Measurements from ENCODE around the gene PDE4D.
"Not testable (repeated sequence)": the region's sequence is repeated elsewhere in the genome, so short reads cannot be mapped to it uniquely, and the experiment has no call there.

PDE4D gene

DNA sequence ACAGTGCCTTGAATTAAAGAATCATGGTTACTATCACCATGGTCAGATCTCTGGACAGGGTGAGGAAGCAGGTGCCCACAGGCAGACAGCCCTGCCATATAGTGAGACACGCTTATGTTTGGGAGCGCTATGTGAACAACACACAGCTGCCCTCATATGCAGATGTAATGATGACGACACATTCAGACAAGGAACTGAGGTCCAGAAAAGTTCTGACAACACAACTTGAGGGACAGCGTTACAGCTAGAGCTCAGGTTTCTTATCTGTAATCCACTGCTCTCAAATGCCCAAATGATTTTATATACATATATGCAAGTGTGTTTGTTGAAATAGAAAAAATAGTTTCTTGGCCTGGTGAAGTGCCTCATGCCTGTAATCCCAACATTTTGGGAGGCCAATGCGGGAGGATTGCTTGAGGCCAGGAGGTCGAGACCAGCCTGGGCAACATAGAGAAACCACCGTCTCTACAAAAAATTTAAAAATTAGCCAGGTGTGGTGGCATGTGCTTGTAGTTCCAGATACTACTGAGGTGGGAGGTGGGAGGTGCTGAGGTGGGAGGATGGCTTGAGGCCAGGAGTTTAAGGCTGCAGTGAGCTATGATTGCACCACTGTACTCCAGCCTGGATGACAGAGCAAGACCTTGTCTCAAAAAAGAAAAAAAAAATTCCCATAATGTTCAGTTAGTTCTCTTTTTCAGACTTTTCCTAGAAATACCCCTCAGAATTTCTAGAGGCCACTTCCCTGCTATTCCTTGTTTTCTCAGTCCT is 887.4 kb downstream of the PDE4D start:
- DNase-seq (ENCODE audit: low read depth in 2 of 2), result no peak

DNA sequence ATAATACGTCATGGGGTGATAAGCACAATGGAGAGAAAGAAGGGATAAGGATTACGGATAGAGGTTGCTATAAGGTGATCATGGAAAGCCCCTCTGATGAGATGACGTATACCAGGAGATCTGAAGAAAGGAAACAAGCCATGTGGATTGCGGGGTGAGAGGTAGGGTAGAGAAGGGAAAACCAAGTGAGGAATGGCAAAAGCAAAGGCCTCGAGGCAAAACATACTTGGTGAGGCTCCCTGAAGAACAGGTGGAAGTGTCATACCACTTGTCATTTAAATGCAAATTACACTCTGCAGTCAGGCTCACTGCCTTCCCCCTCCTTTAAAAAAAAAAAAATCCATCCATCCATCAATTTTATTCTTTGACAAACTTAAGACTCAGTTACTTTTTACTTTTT is 889.9 kb downstream of the PDE4D start:
- no peak for DNase-seq (ENCODE audit: low read depth in 2 of 2)

DNA sequence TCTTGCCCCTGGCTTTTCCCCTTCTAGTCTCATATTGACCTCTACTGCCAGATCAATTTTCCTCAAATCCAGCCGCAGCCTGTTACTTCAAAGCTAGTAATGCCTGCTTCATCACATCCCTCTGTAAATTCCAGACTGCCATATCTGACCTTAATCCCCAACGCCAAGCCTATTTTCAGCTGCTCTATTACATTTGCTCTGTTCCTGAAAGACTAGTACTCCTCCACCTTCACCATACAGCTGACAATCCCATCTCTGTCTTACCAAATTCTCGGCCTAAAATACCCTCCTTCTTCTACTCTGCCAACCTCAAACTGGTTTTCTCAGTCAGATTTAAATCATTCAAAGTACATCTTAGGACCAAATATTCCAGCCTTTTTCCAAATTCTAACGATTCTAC is 890.4 kb downstream of the PDE4D start:
- no peak for DNase-seq (ENCODE audit: low read depth in 2 of 2)

DNA sequence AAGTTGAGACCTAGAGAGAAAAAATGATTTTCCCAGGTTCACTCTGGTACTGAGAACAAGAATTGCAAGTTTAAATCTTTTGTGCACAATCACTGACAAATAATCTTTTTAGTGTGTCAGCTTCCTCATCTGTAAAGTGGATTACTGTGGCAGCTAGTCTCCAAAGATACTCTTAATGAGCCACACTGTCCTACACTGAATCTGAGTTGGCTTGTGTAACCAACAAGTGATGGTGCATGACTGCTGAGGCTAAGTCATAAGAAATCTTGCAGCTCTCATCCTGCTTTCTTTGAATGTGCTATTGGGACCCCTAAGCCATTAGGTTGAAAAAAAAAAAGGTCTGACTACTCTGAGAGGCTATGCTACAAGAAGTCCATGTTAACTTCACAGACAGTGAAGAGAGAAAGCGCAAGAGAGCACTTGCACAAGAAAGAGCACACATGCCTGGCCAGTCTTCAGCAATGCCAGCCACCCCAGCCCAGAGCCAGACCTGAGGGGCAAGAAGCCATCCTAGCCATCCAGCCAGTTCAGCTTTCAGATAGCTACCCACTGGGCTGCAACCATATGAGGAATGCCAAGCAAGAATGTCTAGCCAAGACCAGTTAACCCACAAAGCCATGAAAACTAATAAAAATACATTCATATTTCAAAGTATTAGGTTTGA is 891.2 kb downstream of the PDE4D start:
- DNase-seq (ENCODE audit: low read depth in 2 of 2), result no peak

DNA sequence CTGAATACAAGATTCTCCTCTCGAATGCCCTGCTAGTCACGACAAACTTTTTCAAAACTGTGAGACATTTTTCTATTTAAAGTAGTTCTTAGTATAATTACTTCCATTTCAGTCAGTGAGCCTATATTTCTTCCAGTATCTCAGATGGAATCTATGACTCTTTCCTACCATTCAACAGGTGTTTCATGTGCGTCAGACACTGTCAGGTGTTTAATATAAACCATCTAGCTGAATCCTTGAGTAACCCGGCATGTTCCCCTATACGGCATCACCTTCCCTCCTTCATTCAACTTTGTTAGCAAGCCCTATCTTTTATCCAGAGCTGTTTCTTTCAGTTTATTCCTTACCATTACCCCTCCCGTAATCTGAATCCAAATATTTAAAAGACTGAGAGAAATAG is 891.8 kb downstream of the PDE4D start:
- DNase-seq (ENCODE audit: low read depth in 2 of 2), result no peak

DNA sequence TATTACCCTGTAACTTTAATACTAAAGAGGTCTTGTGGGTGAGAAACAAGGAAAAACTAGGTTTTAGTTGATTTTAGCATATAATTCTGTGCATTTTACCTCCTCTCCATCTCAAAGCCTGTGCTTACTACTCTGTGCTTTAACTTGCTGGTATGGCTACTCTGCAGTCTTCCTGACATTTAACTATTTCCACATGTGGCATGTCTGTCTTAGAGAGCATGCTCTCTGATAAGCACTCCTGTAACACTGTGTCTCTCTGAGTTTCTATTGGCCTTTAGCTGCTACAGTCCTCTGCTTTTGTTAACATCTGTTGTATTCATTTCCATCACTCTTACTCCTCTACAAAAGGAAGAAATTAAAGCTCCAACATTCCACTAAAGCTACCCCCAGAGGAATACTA is 892.4 kb downstream of the PDE4D start:
- DNase-seq (ENCODE audit: low read depth in 2 of 2), result no peak

DNA sequence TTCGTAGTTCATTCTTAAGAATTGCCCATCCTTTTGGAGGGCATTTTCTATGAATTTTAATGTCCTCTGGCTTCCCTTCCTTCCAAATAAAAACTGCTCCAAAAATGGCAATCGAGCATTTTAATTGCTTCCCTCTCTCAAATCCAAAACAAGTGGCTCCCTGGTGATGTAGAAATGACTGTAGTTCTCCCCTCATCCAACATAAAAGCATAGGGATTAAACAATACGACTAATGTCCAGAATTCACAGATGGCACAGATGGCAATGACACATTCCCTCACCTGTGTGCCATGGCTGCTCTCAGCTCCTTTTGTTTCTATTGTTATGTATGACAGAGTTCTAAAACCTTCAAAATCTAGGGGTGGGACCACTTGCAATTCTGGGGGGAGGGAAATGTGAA is 893.3 kb downstream of the PDE4D start:
- DNase-seq (ENCODE audit: low read depth in 2 of 2), result no peak

DNA sequence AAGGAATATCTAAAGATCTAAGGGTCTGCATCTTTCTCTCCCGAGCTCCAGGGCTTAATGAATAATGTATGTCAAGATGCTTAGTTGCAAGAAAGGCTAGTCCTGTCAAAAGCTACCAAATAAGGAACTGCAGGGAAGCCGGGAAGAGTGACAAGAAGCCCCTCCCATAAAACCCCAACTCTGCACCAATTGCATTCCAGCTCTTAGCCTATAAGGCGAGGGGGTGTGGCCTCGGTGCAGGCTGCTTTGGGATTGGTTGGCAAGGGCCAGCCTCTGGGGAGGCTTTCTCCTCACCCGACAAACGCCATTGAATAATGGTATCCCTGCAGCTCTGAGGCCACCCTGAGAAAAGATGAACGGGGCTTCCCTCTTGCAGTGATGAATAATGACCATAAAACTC is 893.7 kb downstream of the PDE4D start:
- DNase-seq (ENCODE audit: low read depth in 2 of 2), result no peak

DNA sequence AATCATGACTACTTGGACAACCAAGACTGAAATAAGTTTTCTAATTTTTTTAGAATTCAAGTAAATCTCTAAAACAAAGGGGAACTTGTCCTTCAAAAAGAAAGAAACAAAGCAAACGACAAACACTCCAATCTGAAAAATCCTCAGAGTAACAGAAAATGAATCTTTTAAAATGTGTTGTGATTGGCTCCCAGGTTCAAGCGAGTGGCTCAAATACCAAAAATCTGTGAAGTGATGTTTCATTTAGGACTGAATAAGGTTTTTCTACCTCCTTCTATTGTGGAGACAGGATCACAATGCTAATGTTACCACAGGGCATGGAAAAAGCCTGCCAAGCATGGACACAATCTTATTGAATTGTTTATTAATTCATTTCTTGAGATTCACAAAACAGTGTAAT is 895.0 kb downstream of the PDE4D start:
- no peak for DNase-seq (ENCODE audit: low read depth in 2 of 2)

DNA sequence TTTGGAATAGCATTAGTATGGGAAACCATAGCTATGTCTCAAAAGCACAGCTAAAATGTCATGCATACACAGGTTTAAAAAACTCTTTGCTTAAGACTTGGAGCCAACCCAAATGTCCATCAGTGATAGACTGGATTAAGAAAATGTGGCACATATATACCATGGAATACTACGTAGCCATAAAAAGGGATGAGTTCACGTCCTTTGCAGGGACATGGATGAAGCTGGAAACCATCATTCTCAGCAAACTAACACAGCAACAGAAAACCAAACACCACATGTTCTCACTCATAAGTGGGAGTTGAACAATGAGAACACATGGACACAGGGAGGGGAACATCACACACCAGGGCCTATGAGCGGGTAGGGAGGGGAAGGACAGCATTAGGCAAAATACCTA is 897.7 kb downstream of the PDE4D start:
- not testable (repeated sequence) for DNase-seq (ENCODE audit: low read depth in 2 of 2)

DNA sequence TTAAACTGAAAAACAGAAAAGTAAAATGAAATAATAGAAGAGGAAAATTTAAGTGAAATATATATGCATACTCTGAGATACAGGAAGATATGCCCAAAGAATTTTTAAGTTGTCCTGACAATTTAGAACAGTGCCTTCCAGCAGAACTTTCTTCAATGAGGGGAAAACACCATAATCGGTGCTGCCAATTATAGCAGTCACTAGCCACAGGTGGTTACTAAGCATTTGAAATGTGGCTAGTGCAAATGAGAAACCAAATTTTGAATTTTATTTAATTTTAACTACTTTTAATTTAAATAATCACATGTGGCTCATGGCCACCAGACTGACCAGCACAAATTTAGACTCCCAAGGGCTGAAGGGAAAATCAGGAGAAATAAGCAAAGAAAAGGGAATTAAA is 900.1 kb downstream of the PDE4D start:
- DNase-seq (ENCODE audit: low read depth in 2 of 2), result no peak

DNA sequence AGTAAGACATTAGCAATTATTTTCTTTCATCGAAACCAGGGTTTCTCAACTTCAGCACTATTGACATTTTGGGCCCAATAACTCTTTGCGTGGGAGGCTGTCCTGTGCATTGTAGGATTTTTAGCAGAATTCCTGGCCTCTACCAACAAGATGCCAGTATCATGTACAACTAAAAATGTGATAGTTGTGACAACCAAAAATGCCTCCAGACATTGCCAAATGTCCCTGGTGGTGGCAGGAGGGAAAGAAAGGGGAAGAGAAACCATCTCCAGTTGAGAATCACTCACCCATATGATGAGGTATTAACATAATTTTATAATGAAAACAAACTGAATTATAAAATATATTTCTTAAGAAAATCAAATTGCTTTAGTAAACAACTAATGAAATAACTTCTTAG is 904.6 kb downstream of the PDE4D start:
- no peak for DNase-seq (ENCODE audit: low read depth in 2 of 2)

DNA sequence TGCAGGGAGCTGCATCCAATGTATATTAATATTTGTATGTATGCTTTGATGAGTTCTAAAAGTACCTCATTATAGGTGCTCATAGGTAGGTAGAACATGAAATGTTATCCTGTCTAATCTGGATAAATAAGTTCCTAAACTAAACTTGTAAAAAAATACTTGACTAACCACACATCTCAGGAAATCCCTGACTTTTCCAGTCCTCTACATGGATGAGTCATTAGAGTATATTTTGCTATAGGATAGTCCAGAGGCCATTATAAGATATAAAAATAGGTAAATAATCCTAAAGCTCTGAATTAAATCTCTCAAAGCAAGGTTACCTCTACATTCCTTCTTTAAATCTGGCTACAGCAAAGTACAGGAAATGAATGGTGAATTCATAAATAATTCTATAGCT is 906.3 kb downstream of the PDE4D start:
- no peak for DNase-seq (ENCODE audit: low read depth in 2 of 2)

DNA sequence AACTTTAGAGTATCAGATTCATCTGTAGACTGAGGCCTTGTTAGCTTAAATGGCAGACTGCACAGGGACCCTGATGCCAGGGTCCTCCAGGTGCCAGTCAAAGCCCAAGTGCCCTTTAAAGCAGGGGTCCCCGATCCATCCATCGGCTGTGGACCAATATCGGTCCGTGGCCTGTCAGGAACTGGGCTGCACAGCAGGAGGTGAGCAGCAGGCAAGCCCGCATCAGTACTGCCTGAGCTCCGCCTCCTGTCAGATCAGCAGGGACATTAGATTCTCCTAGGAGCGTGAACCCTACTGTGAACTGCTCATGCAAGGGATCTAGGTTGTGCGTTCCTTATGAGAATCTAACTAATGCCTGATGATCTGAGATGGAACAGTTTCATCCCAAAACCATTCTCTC is 907.2 kb downstream of the PDE4D start:
- DNase-seq (ENCODE audit: low read depth in 2 of 2), result no peak

DNA sequence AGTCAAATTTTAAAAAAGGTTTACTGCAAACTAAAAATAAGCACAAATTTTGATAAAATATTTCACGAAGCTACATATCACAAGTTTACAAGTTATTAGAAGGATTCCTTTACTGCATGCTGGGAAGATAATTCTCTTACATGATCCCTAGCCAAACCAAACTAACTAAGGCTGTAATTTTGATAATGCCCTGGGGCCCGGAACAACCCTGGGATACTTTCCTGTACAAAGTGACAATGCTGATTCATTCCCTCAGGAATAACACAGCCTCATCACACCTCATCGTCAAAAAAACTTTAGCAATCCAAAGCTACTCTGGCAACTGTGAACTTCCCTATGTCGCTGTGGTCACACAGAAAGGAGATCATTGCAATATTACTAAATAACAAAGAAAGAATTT is 907.8 kb downstream of the PDE4D start:
- DNase-seq (ENCODE audit: low read depth in 2 of 2), result no peak

DNA sequence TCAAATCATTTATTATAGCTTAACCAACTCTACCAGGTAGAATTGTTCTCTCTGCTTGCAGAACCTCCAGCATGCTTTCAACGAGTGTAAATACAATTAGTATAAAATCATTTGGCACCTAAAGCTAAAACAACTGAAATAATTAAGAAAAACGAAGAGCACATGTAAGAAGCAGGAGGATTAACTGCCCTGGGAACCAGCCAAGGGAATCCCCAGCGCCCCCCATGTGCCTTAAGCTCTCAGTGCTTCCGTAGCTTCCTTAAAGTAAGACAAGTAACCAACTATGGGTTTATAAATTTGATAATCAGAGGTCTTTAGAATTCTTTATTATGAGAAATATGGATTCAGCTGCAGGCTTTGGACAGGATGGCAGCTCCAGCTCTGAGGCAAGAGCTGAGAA is 908.2 kb downstream of the PDE4D start:
- DNase-seq (ENCODE audit: low read depth in 2 of 2), result no peak

DNA sequence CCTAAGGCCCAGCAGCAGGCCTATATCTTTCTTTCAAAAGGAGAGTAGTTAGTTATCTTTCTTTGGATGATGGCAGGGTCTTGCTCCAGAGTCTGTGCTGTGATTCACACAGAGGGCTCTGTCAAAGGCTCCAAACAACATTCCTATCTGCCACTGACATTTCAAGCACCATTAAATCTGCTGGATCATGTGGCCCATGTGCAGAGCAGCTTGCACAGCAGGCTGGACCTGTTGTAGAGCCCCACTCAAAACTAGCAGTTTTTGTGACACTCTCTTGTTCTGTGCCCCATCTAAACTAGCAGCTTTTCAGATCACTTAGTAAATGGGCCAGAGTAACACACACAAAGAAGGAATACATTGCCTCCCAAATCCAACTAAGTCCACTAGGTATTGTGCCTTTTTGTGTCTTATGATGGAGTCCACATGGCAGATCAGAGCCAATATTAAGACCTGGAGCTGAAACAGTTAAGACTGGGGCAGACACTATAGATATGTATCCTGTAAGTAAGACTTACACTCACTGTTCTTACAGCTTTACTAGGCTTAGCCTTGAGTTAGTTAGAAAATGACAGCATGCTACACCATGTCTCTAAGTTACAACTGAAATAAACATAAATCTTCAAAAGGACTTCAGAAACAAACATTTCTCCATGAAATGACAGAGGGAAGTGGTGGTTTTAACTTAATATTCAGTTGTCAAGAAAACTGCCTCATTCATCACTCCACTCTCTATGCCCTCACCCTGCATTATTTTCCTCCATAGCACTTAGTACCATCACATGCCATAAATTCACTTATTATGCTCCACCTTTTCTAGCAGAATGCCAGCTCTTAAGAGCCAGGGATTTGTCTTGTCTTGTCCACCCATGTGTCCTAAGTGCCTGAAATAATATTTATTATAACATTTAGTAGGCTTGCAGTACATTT is 909.7 kb downstream of the PDE4D start:
- no peak for DNase-seq (ENCODE audit: low read depth in 2 of 2)

DNA sequence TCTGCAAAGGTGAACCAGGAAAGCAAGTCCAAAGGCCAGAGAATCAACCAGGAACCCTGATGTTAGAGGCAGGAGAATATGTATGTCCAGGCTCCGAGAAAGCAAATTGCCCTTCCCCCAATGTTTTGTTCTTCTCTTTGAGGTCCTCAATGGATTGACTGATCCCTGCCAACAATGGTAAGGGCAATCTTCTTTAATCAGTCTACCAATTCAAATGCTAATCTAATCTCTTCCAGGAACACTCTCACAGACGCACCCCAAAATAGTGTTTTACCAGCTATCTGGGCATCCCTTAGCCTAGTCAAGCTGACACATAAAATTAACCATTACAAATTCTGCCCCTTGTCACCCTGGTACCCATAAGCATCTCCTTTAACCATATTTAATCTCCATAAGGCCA is 912.6 kb downstream of the PDE4D start:
- no peak for DNase-seq (ENCODE audit: low read depth in 2 of 2)

DNA sequence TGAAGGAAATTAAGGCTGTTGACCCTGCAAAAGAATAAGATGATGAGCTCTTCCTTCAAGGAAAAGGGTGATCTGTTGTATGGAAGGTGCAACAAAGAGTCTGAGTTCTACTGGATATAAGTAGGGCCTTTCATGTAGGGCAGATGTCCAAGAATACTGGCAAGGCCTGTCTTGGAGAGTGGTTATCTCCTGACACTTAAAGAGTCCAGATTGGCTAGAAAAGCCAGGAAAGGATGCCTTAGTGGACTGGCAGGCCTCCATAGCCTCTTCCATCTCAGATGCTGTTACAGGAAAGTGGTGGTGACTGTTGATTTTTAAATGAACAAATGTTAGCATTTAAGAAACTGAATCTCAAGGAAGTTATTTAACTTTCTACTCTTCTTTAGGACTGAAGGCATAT is 914.4 kb downstream of the PDE4D start:
- no peak for DNase-seq (ENCODE audit: low read depth in 2 of 2)

DNA sequence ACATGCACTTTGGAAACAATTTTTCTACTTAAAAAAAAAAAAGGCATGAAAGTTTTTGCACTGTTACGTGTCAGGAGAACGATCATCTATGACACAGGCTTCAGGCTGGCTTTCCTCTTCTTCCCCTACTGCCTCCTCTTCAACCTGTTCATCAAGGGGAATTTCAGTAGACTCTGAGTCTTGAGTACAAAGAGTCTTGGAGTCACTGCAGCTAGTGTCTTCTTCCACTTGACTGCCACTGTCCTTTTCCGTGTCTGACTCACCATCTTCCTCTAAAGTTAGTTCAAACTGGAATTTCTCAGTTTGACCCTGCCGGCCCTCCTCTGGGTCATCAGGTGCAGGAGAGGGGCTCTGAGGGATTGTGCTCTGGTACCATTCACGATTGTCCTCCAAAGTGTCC is 918.9 kb downstream of the PDE4D start:
- DNase-seq (ENCODE audit: low read depth in 2 of 2), result no peak

DNA sequence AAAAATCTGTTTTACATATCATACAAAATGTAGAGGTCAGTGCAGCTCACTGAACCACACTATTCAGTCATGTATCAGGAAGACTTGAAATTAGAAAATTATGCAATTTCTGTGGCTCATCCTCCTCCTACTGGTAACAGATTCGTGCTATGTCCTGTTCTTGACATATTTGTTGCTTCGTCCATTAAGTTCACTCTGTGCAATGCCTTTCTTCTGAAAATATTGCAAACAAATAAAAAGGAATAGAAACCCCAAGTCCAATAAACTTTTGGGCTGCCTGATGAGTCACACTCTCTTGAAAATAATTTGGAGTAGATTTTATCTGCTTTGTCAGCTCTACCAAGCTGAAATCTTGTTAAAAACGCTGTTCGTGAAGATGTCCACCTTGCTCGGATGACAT is 919.4 kb downstream of the PDE4D start:
- no peak for DNase-seq (ENCODE audit: low read depth in 2 of 2)

DNA sequence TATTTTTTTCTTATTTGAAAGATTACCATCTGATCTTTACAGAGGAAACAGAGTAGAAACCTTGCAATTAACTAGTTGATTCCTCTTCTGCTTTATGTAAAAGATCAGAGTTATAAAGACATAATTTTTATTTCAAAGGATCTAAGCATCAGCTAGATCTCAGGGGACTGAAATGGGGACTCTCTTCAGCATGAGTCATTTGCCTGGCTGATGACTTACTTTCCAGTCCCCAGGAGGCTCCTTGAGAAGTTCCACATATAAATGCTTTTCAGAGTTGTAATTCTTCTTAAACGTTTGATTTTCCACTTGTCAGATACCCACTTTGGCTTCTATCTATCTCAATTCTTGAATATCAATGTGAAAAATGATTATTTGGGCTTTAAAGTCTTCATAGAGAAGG is 921.2 kb downstream of the PDE4D start:
- DNase-seq (ENCODE audit: low read depth in 2 of 2), result no peak

DNA sequence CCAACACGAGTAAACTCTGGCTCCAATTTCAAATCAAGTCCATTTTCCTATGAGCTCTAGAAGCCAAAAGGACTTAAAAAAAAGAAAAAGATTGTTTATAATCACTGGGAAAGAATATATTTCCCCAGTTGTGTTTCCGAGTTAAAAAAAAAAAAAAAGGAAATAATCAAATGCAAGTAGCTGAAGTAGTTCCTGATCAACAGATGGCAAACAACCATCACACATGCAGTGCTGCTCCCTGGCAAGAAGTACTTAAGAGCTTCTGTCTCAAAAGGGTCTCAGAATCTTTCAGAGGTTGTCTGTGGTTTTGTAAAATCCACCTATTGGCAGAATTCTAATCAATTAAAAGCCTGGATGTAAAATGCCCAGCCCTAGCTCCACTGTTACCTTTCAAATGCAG is 922.8 kb downstream of the PDE4D start:
- DNase-seq (ENCODE audit: low read depth in 2 of 2), result no peak

Measured in stimulated activated CD8-positive, alpha-beta memory T cell treated with anti-CD3 and anti-CD28 coated beads, Interleukin-7, amount 100 ng/mL, for 1 hour (primary cell).